HT1080 (cell line): ENCODE results near the gene TMCC1. TPM values are rescaled to one million over a fixed set of nuclear protein-coding genes. Genes with fewer than 3 reads are reported as not detected.

Source experiments
- DNase-seq: peaks from one replicate; pipeline ENCODE4 v3.0.0-alpha.2; 2015; ENCODE audit warnings: low read depth
- total RNA-seq: library from RNA; depleted of rRNA; stranded (reverse); fragments of >200 nt; shearing (Covaris generic); gene quantifications from 2 replicates; pipeline ENCODE4 v1.2.3, GENCODE V29; 2014

The TMCC1 gene
- total RNA-seq, 1 experiment from 2014 or later: 20.8 TPM

DNA sequence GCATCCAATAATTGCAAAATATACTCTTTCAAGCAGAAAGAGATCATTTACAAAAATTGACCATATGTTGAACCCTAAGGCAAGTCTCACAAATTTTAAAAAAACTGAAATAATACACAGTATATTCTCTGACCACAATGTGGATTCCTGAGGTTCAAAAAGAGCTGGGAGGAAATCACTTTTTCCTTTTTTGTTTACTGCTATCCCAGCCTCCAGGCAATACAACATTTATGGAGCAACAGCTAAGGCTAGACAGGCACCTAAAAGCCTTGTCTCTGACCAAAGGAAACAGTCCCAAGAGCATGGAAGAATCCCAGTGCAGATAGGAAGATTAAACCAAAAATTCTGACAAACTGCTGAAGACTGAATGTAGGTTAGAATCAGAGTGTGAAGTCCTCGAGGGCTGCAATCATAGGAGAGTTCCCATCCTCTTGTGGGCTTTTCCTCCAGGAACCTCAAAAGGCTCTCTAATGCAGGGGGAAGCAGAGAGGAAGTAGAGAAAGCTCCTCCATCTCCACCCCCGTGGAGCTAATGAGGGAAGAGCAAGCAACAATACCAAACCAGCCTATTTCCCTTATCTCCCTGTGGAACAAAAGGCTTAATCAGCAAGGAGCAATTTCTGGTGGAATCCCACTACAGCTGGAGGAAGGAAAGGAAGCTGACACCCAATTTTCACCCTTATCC is 57.0 kb downstream of the TMCC1 start:
- no peak for DNase-seq

GRCh38 chr3:129835198-129835597 is 58.3 kb downstream of the TMCC1 start:
- no peak for DNase-seq

- DNase-seq: no peak
These were observed 58.9 kb downstream of the TMCC1 start for GRCh38 chr3:129834580-129834979.

GRCh38 chr3:129831942-129832341 is 61.6 kb downstream of the TMCC1 start:
- DNase-seq: peak; percentile 38

DNA sequence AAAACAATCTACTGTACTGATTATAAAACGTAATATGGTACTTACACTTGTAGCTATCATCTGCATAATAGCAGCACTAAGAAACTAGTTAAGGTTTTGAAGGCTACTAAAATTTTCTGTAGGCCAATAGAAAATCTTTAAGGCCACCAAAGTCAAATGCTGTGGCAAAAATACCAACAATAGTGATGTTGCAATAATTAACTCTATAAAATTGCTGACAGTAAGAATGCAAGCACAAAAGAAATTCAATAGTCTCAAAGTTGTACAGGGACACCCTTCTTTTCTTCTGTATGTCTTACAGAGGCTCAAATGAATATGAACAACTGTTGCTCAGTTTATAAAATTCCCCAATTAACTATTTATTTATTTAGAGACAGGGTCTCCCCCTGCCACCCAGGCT is 62.0 kb downstream of the TMCC1 start:
- DNase-seq: no peak

DNA sequence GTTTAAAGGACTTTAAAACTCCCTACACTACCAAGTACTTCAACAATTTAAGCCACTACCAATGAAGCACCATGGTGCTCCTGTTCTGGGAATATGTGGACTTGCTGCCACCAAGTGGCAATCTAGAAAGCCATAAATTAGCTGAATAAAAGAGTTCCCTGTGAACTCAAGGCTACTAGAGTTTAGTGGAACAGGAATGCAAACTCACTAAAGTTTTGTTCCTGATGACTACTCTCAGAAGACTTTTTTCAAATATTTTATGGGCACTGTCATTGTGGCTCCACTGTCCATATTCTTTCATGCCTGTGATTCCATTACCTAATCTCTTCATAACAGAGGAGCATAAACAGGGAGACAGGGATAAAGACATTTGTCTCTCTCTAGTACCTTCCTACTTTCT is 63.9 kb downstream of the TMCC1 start:
- DNase-seq: peak; percentile 85

DNA sequence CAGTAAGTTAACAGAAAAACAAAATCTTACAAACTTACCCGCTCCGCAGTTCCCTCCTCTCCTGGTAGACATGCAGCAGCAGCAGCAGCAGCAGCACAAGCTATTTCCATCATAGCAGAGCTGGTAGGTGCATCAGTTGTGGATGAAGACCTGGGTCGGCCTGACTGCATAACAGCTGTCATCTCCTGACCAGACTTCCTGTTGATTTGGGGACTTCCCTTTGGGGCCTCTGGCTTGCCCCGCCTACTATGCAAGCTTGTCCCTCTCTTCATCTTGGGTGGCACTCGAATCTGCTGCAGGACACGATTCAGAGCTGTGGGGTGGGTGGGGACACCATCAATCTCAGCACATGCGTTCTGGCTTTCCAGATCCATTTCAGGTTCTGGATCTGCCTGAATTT is 65.7 kb downstream of the TMCC1 start:
- DNase-seq: no peak

GRCh38 chr3:129824926-129825541 is 68.5 kb downstream of the TMCC1 start:
- DNase-seq: peak; percentile 56

DNA sequence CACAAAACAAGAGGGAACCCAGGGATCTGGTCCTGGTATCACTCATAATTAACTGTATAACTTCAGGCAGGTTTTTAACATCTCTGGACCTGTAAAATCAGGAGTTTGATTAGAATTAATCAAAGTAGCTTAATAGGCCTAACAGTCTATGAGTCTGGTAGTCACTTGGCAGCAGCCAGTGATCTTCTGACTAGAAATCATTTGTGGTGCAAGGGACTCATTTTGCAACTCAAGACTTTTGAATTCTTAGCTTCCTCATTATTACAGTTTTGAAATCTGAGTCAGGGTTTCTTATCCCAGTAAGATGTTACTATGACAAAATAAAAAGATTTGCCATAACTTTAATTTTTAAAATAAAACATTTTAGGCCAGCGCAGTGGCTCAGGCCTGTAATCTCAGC is 70.8 kb downstream of the TMCC1 start:
- no peak for DNase-seq

GRCh38 chr3:129822241-129822640 is 71.3 kb downstream of the TMCC1 start:
- no peak for DNase-seq

DNA sequence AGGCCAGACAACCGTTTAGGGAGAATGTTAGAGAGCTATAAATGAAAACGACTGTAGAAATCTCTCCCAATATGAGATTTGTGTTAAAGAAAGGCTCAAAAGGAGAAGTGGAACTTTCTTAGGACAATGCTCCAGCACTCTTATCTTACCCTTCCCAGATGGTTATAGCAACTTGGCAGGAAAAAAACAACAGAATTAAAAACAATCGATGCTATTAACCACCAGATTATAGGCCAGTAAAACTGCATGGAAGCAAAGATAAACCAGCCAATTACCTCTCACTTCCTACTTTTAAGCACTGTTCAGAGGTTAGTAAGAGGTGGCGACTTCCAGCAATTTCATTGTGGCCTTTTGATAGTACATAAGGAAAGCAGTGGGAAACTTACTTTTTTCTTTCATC is 72.9 kb downstream of the TMCC1 start:
- no peak for DNase-seq

- DNase-seq: no peak
These were observed 80.9 kb downstream of the TMCC1 start for GRCh38 chr3:129812589-129812988.

- DNase-seq: no peak
These were observed 84.2 kb downstream of the TMCC1 start for GRCh38 chr3:129809297-129809696.

DNA sequence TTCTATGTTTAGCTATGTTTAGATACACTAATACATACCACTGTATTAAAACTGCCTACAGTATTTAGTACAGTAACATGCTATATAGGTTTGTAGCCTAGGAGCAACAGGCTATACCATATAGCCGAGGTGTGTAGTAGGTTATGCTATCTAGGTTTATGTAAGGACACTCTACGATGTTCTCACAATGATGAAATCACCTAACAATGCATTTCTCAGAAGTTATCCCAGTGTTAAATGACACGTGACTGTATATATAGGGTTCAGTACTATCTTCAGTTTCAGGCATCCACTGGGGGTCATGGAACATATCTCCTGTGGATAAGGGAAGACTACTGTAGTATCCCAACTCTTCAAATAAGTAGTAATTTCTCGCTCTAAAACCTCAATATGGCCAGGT is 97.4 kb downstream of the TMCC1 start:
- DNase-seq: no peak

DNA sequence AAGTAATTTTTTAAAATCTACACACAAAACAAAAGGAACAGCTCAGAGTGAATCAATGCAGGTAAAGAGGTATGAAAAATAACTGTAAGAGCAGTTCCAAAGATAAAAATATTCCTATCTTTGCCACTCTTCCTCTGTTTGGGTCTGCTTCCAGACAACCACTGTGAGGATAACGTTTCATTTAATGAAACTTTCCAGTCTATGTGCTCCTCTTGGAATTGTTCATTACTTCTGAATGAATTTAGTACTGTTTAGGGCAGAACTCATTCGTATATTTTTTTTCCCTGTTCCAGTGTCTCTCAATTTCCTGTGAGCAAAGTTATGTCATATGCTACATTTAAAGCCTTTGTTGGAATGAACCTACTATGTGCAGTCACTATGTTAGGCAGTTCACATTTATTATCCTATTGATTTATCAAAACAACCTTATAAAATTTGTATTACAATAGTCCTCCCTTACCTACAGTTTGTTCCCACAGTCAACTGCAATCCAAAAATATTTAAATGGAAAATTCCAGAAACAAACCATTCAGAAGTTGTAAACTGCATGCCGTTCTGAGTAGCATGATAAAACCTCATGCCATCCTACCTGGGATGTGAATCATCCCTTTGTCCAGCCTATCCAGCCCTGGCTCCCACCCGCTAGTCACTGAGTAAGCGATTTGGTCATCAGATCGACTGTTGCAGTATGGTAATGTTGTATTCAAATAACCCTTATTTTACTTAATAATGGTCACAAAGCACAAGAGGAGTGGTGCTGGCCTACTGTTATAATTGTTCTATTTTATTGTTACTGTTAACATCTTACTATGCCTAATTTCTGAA is 98.1 kb downstream of the TMCC1 start:
- peak; percentile 82 for DNase-seq

- peak; percentile 82 for DNase-seq
These were observed 99.0 kb downstream of the TMCC1 start for GRCh38 chr3:129794311-129795185.

GRCh38 chr3:129793942-129794310 is 99.6 kb downstream of the TMCC1 start:
- DNase-seq: peak; percentile 49

GRCh38 chr3:129793319-129793718 is 100.2 kb downstream of the TMCC1 start:
- peak; percentile 32 for DNase-seq

DNA sequence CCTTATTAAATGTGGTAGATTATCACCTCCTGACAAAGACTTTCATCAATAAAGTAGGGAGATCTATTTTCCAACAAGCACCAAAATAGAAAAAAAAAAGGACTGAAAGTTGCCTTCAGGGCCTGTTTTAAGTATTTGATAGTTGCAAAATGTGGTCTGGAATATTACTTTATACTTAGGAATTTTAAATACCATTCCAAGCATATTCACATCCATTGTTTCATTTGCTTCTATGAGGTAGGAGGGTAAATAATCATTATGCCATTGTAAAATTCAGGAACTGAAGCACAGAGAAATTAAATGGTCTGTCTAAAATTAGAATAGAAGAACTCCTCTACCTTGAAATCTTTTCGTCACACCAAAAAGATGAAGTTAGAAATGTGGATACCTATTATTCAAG is 110.0 kb downstream of the TMCC1 start:
- no peak for DNase-seq

DNA sequence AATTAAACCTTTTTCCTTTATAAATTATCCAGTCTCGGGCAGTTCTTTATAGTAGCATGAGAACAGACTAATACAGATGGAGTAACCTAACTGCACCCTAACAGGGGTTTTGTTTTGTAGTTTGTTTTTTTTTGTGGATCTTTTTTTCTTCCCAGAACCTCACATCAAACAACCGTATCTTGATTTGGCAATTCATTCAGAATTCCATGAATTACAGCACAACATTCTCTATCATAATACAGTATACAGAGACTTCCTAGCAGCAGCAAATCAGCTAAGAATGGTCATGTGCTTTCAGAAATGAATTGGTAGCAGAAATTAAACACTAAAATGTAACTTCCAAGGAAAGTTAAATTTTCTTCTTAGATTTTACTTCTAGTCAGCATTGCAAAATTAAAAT is 114.6 kb downstream of the TMCC1 start:
- no peak for DNase-seq

GRCh38 chr3:129777806-129778205 is 115.7 kb downstream of the TMCC1 start:
- no peak for DNase-seq

DNA sequence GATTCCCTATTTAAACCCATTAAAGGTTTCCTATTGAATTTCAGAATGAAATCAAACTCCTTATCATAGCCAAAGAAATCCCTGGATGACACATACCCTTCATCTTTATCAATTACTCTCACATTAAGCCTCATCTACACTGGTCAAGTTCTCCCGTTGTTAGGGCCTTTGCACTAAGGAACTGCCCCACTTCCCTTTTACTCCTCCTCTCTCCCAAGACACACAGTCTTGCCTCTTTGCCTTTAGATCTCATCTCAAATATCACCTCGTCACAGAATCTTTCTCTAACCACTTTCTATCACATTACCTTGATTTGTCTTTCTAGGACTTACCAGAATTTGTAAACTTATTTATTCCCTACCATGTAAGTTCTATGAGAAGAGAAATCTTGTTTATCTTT is 117.6 kb downstream of the TMCC1 start:
- DNase-seq: no peak
